ENCODE measurements around the gene NFYB.
"Not testable (repeated sequence)": the region's sequence is repeated elsewhere in the genome, so short reads cannot be mapped to it uniquely, and the experiment has no call there.

Gene NFYB

DNA sequence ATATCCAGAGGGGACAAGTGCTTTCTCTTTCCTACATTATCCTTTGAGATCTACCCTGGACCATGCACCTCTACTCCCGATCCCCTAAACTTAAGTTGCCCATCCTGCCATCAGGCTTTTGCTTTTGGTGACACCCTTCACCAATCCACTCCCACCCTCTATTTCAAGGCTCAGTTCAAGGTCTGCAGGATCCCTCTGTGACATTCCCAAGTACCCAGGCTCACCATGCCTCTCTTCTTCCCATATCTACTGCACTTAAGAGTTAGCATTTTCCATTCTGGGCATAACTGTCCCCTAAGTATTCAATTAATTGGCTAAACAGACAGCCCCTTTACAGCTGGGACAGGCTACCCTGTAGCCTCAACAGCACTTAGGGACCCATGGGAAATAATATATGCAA, 3.1 kb downstream of the NFYB start:
- H3K27ac ChIP-seq (ENCODE audit: low read length) = no peak overlapping the region
- no peaks in the 10 kb centered on the region for H3K27me3 ChIP-seq (ENCODE audit: low read depth, low read length)
- H3K4me3 ChIP-seq (ENCODE audit: low read depth in 1 of 2, low read length in 2 of 2) = no peak overlapping the region
- H3K4me1 ChIP-seq (ENCODE audit: control insufficient read depth in 1 of 2, insufficient read depth in 2 of 2, low read length in 2 of 2) = peaks cover 13 to 52% of the 10 kb centered on the region in 2 donors
- peaks cover 1 to 12% of the 10 kb centered on the region in 2 donors for H3K36me3 ChIP-seq (ENCODE audit: control insufficient read depth in 1 of 2, insufficient read depth in 2 of 2, low read length in 2 of 2)
- no peaks in the 10 kb centered on the region for H3K9me3 ChIP-seq (ENCODE audit: control insufficient read depth in 1 of 2, low read length in 2 of 2)

DNA sequence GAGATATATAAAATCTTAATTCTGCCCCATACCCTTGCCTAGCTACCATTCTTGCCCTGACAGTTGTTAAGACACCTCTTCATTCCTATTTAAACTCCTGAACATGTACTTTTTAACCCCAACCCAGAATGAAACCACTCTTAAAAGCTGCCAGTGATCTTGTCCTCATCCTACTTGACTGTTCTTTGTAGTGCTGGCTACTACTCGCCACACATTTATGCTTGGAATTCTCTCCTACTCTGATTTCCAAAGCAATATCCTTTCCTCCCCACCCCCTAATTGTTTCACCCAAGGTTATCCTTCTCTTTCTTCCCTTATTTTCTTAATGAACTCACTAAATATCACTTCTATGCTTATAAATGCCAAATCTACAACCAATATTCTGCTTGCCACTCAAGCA, 4.1 kb downstream of the NFYB start:
- no peak overlapping the region for H3K4me3 ChIP-seq (ENCODE audit: low read depth in 1 of 2, low read length in 2 of 2)
- H3K4me1 ChIP-seq (ENCODE audit: control insufficient read depth in 1 of 2, insufficient read depth in 2 of 2, low read length in 2 of 2) = peaks cover 13 to 56% of the 10 kb centered on the region in 2 donors
- H3K27ac ChIP-seq (ENCODE audit: low read length) = no peak overlapping the region
- H3K27me3 ChIP-seq (ENCODE audit: low read depth, low read length) = no peaks in the 10 kb centered on the region
- peaks cover 7 to 12% of the 10 kb centered on the region in 2 donors for H3K36me3 ChIP-seq (ENCODE audit: control insufficient read depth in 1 of 2, insufficient read depth in 2 of 2, low read length in 2 of 2)
- H3K9me3 ChIP-seq (ENCODE audit: control insufficient read depth in 1 of 2, low read length in 2 of 2) = no peaks in the 10 kb centered on the region

DNA sequence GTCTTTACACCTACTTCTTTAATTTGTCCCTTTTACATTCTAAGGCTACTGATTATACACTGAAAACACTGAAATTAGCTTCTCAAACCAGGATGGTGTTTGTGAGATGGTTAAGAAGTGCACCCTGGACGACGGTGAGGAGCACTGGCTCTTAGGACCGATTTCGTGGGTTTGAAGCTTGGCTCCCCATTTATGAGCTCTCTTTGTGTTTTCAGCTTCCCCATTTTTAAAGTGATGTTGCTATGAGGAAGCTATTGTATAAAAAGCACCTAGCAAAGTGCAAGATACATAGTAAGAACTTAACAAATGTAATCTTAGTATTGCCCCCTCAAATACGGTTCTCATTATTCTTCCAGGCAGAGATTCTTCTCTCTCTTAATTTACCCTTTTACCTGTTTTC, 4.7 kb downstream of the NFYB start:
- Histone ChIP-seq H3K27ac (ENCODE audit: low read length) (no peak overlapping the region), H3K9me3 (ENCODE audit: control insufficient read depth in 1 of 2, low read length in 2 of 2) (no peaks in the 10 kb centered on the region), H3K27me3 (ENCODE audit: low read depth, low read length) (no peaks in the 10 kb centered on the region), H3K4me1 (ENCODE audit: control insufficient read depth in 1 of 2, insufficient read depth in 2 of 2, low read length in 2 of 2) (peaks cover 13 to 56% of the 10 kb centered on the region in 2 donors), H3K4me3 (ENCODE audit: low read depth in 1 of 2, low read length in 2 of 2) (no peak overlapping the region), H3K36me3 (ENCODE audit: control insufficient read depth in 1 of 2, insufficient read depth in 2 of 2, low read length in 2 of 2) (peaks cover 7 to 12% of the 10 kb centered on the region in 2 donors)

DNA sequence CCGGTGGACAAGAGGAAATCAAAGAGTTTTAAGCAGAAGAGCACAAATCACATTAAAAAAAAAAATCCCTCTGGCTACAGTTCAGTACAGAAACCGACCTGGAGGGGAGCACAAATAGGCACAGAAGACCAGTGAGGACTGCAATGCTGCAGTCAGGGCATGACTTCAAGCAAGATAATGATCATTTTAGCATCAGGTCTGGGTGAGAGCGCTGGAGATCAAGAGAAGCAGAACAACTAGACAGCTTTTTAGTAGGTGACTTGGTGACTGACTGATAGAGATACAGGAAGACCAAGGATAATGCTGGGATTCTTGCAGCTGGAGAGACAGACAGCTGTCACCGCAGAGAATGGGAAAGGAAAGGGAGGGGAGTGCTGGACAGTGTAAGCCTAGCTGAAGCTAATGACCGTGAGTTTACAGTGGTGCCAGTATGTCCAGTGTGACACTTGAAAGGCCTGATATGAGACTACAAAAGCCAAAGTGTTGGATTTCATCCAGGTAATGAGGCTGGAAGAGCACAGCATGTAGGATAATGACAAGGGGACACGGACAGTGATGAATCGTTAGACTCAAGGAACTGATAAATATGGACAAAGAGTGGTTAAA, 5.6 kb downstream of the NFYB start:
- Histone ChIP-seq H3K27me3 (ENCODE audit: low read depth, low read length) (no peaks in the 10 kb centered on the region), H3K27ac (ENCODE audit: low read length) (no peak overlapping the region), H3K4me3 (ENCODE audit: low read depth in 1 of 2, low read length in 2 of 2) (no peak overlapping the region), H3K36me3 (ENCODE audit: control insufficient read depth in 1 of 2, insufficient read depth in 2 of 2, low read length in 2 of 2) (peaks cover 11 to 16% of the 10 kb centered on the region in 2 donors), H3K9me3 (ENCODE audit: control insufficient read depth in 1 of 2, low read length in 2 of 2) (no peaks in the 10 kb centered on the region), H3K4me1 (ENCODE audit: control insufficient read depth in 1 of 2, insufficient read depth in 2 of 2, low read length in 2 of 2) (peaks cover 13 to 56% of the 10 kb centered on the region in 2 donors)

DNA sequence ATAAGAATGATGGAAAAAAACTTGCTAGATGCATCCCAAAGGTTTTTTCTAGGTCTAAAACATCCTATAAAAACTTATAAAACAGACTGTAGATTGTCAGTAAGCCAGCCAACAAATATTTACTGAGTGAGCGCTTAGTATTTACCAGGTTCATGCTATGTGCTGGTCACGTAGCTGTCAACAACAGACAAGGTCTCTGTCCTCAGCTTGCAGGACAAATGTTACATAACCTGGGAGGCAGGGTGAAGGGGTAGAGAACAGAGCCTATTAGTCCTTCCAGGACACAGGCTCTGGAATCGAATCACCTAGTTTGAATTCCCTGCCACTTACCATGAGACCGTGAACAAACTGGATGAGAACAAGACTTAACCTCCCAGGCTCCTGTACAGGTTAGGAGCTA, 6.4 kb downstream of the NFYB start:
- H3K4me3 ChIP-seq (ENCODE audit: low read depth in 1 of 2, low read length in 2 of 2) = no peak overlapping the region
- peaks cover 9 to 52% of the 10 kb centered on the region in 2 donors for H3K4me1 ChIP-seq (ENCODE audit: control insufficient read depth in 1 of 2, insufficient read depth in 2 of 2, low read length in 2 of 2)
- no peak overlapping the region for H3K27ac ChIP-seq (ENCODE audit: low read length)
- no peaks in the 10 kb centered on the region for H3K9me3 ChIP-seq (ENCODE audit: control insufficient read depth in 1 of 2, low read length in 2 of 2)
- peaks cover 11 to 16% of the 10 kb centered on the region in 2 donors for H3K36me3 ChIP-seq (ENCODE audit: control insufficient read depth in 1 of 2, insufficient read depth in 2 of 2, low read length in 2 of 2)
- no peaks in the 10 kb centered on the region for H3K27me3 ChIP-seq (ENCODE audit: low read depth, low read length)

DNA sequence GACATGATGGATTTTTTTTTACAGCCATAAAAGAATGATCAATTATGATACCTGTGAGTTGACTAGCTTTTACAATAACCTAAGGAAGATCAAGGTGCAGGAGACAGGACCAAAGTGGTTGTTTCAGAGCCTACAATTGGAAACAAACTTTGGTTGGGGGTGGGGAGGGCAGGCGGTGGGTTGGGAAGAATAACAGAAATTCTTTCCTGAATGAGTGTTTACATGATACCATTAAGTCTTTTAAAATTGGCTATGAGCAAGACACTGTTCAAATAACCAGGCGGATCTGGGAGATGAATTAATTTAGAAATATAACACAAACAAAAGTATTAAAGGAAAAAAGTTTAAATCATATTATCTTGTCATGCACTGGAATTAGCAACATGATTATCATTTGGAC, 7.2 kb downstream of the NFYB start:
- H3K27me3 ChIP-seq (ENCODE audit: low read depth, low read length) = no peaks in the 10 kb centered on the region
- no peaks in the 10 kb centered on the region for H3K9me3 ChIP-seq (ENCODE audit: control insufficient read depth in 1 of 2, low read length in 2 of 2)
- peaks cover 3 to 49% of the 10 kb centered on the region in 2 donors for H3K4me1 ChIP-seq (ENCODE audit: control insufficient read depth in 1 of 2, insufficient read depth in 2 of 2, low read length in 2 of 2)
- H3K36me3 ChIP-seq (ENCODE audit: control insufficient read depth in 1 of 2, insufficient read depth in 2 of 2, low read length in 2 of 2) = peaks cover 14 to 19% of the 10 kb centered on the region in 2 donors
- no peak overlapping the region for H3K4me3 ChIP-seq (ENCODE audit: low read depth in 1 of 2, low read length in 2 of 2)
- no peak overlapping the region for H3K27ac ChIP-seq (ENCODE audit: low read length)

DNA sequence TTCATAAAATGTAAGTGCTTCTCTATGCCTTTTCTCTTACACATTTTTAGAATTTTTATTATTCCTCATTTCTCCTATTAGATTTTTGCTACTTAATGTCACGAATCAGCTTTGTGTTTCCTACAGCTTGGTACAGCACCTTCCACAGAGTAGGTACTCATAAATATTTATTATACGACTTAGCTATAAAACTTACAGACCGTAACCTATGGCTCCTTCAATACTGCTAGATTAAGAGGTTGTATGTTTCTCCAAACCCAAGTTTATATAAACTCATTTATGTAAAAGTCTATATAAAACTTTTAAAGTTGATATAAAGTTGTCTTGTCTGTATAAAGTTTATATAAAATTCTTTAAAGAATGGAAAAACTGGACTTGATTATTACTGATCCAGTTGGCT, 11.5 kb downstream of the NFYB start:
- peaks cover 21 to 38% of the 10 kb centered on the region in 2 donors for H3K36me3 ChIP-seq (ENCODE audit: control insufficient read depth in 1 of 2, insufficient read depth in 2 of 2, low read length in 2 of 2)
- no peak overlapping the region for H3K27ac ChIP-seq (ENCODE audit: low read length)
- H3K27me3 ChIP-seq (ENCODE audit: low read depth, low read length) = no peaks in the 10 kb centered on the region
- H3K4me3 ChIP-seq (ENCODE audit: low read depth in 1 of 2, low read length in 2 of 2) = no peak overlapping the region
- H3K9me3 ChIP-seq (ENCODE audit: control insufficient read depth in 1 of 2, low read length in 2 of 2) = no peaks in the 10 kb centered on the region
- peaks cover 3 to 24% of the 10 kb centered on the region in 2 donors for H3K4me1 ChIP-seq (ENCODE audit: control insufficient read depth in 1 of 2, insufficient read depth in 2 of 2, low read length in 2 of 2)

DNA sequence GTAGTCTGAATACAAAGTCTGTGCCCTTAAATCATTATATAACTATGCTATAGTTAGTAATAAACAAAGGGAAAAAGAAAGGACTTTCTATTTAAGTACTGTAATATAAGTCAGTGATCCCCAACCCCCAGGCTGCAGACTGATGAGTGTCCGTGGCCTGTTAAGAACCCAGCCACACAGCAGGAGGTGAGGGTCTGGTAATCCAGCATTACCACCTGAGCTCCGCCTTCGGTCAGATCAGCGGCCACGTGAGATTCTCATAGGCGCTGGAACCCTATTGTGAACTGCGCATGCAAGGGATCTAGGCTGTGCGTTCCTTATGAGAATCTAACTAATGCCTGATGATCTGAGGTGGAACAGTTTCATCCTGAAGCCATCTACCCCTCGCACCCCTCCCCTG, 15.7 kb downstream of the NFYB start:
- H3K27ac ChIP-seq (ENCODE audit: low read length) = no peak overlapping the region
- H3K4me3 ChIP-seq (ENCODE audit: low read depth in 1 of 2, low read length in 2 of 2) = no peak overlapping the region
- H3K9me3 ChIP-seq (ENCODE audit: control insufficient read depth in 1 of 2, low read length in 2 of 2) = no peaks in the 10 kb centered on the region
- H3K36me3 ChIP-seq (ENCODE audit: control insufficient read depth in 1 of 2, insufficient read depth in 2 of 2, low read length in 2 of 2) = peaks cover 30 to 32% of the 10 kb centered on the region in 2 donors
- H3K27me3 ChIP-seq (ENCODE audit: low read depth, low read length) = no peaks in the 10 kb centered on the region
- H3K4me1 ChIP-seq (ENCODE audit: control insufficient read depth in 1 of 2, insufficient read depth in 2 of 2, low read length in 2 of 2) = peaks cover 0 to 10% of the 10 kb centered on the region in 2 donors

DNA sequence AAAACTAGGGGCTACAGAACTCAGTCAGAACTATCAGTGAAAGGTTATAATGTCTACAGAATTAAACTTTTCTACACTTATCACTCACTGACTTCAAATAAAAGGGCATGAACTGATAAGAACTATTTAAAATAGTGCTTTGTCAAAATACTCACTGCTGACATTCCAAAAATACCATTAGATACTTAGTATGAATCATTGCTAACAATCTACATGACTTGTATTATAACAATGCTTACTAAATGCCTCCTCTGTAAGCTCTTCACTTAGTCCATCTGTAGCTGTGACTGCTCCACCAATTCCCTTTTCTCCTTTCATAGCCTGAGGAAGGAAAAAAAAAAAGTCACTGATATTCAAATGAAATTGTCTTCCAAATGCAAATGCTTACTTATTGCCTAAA, 17.0 kb downstream of the NFYB start:
- H3K9me3 ChIP-seq (ENCODE audit: control insufficient read depth in 1 of 2, low read length in 2 of 2) = no peaks in the 10 kb centered on the region
- peak overlapping the region; percentile 43 for H3K27ac ChIP-seq (ENCODE audit: low read length)
- H3K4me3 ChIP-seq (ENCODE audit: low read depth in 1 of 2, low read length in 2 of 2) = no peak overlapping the region
- peaks cover 0 to 10% of the 10 kb centered on the region in 2 donors for H3K4me1 ChIP-seq (ENCODE audit: control insufficient read depth in 1 of 2, insufficient read depth in 2 of 2, low read length in 2 of 2)
- no peaks in the 10 kb centered on the region for H3K27me3 ChIP-seq (ENCODE audit: low read depth, low read length)
- peaks cover 30 to 31% of the 10 kb centered on the region in 2 donors for H3K36me3 ChIP-seq (ENCODE audit: control insufficient read depth in 1 of 2, insufficient read depth in 2 of 2, low read length in 2 of 2)

DNA sequence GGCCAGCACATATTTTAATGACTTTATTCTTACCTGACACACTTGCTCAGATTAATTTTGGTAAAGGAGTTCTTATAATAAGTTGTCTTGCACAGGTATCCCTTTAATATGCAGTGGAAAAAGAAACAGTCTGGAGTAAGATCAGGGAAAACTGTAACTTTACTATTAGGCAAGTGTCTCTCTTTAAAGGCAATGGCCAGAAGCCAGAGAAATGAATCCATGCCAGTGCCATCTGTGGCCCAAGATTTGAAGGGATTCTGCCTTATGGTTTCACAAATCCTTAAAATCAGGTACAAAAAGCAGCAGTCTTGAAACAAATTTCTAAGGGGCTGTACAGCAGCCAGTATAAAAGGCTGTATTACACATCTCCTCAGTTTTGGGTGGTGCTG, 22.4 kb downstream of the NFYB start:
- Histone ChIP-seq H3K4me1 (ENCODE audit: control insufficient read depth in 1 of 2, insufficient read depth in 2 of 2, low read length in 2 of 2) (no peaks in the 10 kb centered on the region), H3K36me3 (ENCODE audit: control insufficient read depth in 1 of 2, insufficient read depth in 2 of 2, low read length in 2 of 2) (peaks cover 5 to 18% of the 10 kb centered on the region in 2 donors), H3K9me3 (ENCODE audit: control insufficient read depth in 1 of 2, low read length in 2 of 2) (no peaks in the 10 kb centered on the region), H3K4me3 (ENCODE audit: low read depth in 1 of 2, low read length in 2 of 2) (no peak overlapping the region), H3K27me3 (ENCODE audit: low read depth, low read length) (no peaks in the 10 kb centered on the region), H3K27ac (ENCODE audit: low read length) (no peak overlapping the region)

DNA sequence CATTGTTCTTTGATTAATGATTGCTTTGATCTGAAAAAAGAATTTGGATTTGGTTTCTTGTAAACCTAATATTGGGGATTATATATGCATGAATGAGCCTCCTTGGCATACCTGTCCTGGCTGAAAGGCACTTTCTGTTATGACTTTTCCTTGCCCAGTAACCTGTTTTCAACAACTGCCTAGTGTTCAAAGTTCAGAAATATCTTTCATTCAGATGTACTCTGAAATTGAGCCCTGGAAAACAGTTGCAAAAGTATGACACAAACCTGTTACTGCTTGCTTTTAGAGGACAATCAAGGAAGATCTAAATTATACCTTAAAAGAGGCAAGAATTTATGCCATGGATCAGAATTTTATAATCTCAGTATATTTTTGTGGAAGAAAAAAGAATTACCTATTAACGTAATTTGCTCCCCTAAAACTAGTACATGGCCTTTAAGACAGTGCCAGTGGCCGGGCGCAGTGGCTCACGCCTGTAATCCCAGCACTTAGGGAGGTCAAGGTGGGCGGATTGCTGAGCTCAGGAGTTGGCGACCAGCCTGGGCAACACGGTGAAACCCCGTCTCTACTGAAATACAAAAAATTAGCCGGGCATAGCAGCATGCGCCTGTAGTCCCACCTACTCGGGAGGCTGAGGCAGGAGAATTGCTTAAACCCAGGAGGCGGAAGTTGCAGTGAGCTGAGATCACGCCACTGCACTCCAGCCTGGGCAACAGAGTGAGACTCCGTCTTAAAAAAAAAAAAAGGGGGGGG, 23.0 kb downstream of the NFYB start:
- not testable (repeated sequence) for H3K4me1 ChIP-seq (ENCODE audit: control insufficient read depth in 1 of 2, insufficient read depth in 2 of 2, low read length in 2 of 2); H3K4me3 ChIP-seq (ENCODE audit: low read depth in 1 of 2, low read length in 2 of 2); H3K27me3 ChIP-seq (ENCODE audit: low read depth, low read length); H3K27ac ChIP-seq (ENCODE audit: low read length); H3K9me3 ChIP-seq (ENCODE audit: control insufficient read depth in 1 of 2, low read length in 2 of 2)
- H3K36me3 ChIP-seq (ENCODE audit: control insufficient read depth in 1 of 2, insufficient read depth in 2 of 2, low read length in 2 of 2) = peaks cover 5 to 15% of the 10 kb centered on the region in 2 donors

Measured in muscle layer of duodenum (tissue), 2 donors.